ENCODE measurements around the gene CCDC88B.

The CCDC88B gene, protein sequence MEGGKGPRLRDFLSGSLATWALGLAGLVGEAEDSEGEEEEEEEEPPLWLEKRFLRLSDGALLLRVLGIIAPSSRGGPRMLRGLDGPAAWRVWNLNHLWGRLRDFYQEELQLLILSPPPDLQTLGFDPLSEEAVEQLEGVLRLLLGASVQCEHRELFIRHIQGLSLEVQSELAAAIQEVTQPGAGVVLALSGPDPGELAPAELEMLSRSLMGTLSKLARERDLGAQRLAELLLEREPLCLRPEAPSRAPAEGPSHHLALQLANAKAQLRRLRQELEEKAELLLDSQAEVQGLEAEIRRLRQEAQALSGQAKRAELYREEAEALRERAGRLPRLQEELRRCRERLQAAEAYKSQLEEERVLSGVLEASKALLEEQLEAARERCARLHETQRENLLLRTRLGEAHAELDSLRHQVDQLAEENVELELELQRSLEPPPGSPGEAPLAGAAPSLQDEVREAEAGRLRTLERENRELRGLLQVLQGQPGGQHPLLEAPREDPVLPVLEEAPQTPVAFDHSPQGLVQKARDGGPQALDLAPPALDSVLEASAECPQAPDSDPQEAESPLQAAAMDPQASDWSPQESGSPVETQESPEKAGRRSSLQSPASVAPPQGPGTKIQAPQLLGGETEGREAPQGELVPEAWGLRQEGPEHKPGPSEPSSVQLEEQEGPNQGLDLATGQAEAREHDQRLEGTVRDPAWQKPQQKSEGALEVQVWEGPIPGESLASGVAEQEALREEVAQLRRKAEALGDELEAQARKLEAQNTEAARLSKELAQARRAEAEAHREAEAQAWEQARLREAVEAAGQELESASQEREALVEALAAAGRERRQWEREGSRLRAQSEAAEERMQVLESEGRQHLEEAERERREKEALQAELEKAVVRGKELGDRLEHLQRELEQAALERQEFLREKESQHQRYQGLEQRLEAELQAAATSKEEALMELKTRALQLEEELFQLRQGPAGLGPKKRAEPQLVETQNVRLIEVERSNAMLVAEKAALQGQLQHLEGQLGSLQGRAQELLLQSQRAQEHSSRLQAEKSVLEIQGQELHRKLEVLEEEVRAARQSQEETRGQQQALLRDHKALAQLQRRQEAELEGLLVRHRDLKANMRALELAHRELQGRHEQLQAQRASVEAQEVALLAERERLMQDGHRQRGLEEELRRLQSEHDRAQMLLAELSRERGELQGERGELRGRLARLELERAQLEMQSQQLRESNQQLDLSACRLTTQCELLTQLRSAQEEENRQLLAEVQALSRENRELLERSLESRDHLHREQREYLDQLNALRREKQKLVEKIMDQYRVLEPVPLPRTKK (N-terminal part only)

DNA sequence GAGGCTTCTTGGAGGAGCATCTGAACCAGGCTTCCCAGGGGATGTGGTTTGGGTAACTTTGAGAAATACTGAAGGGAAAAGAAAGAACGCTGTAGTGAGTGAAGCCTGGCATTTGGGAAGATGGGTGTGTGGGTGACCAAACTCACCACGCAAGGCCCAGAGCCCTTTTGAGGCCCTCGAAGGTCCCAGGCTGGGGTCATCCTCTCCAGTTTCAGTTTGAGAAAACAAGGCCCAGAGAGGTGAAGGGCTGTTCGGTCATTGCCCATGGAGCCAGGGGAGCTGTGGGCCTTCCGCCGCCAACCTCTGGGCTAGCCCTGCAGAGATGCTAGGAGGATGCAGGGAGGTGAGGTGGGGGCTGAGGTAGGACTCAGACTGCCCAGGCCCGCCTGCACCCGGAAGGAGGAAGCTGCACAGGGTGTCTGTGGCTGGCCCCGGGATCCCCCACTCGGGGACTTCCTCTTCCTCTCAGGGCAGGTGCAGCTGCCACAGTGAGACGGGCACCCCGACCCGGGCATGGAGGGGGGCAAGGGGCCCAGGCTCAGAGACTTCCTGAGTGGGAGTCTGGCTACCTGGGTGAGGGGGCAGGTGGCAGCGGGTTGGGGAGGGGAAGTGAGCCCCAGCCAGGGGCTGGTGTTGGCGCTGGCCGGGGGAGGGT lies at the start of gene CCDC88B:
Gene CCDC88B, plus strand, starts transcription at position 451 of the 655 bp plus-strand sequence. Its CDS starts 63 bp downstream, at position 514.
- TF ChIP-seq, protein P1, sequence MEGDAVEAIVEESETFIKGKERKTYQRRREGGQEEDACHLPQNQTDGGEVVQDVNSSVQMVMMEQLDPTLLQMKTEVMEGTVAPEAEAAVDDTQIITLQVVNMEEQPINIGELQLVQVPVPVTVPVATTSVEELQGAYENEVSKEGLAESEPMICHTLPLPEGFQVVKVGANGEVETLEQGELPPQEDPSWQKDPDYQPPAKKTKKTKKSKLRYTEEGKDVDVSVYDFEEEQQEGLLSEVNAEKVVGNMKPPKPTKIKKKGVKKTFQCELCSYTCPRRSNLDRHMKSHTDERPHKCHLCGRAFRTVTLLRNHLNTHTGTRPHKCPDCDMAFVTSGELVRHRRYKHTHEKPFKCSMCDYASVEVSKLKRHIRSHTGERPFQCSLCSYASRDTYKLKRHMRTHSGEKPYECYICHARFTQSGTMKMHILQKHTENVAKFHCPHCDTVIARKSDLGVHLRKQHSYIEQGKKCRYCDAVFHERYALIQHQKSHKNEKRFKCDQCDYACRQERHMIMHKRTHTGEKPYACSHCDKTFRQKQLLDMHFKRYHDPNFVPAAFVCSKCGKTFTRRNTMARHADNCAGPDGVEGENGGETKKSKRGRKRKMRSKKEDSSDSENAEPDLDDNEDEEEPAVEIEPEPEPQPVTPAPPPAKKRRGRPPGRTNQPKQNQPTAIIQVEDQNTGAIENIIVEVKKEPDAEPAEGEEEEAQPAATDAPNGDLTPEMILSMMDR (IDR thresholded peaks at IDR 0.05), result no peak
- Histone ChIP-seq H3K4me3 (ENCODE audit: low read depth, low read length) (no peak within 1 kb of the TSS), H2AFZ (no peak within 1 kb of the TSS), H3K27me3 (ENCODE audit: control insufficient read depth, insufficient read depth, low read length) (no peaks in the 10 kb centered on the region), H3K9me3 (ENCODE audit: control insufficient read depth, low read length) (no peaks in the 10 kb centered on the region), H3K4me2 (ENCODE audit: low read length) (no peak within 1 kb of the TSS), H3K36me3 (ENCODE audit: control insufficient read depth, insufficient read depth, low read length) (no peaks in the 10 kb centered on the region), H3K79me2 (no peaks in the 10 kb centered on the region), H3K27ac (no peak within 1 kb of the TSS), H3K4me1 (no peaks in the 10 kb centered on the region), H3K9ac (no peak within 1 kb of the TSS)

DNA sequence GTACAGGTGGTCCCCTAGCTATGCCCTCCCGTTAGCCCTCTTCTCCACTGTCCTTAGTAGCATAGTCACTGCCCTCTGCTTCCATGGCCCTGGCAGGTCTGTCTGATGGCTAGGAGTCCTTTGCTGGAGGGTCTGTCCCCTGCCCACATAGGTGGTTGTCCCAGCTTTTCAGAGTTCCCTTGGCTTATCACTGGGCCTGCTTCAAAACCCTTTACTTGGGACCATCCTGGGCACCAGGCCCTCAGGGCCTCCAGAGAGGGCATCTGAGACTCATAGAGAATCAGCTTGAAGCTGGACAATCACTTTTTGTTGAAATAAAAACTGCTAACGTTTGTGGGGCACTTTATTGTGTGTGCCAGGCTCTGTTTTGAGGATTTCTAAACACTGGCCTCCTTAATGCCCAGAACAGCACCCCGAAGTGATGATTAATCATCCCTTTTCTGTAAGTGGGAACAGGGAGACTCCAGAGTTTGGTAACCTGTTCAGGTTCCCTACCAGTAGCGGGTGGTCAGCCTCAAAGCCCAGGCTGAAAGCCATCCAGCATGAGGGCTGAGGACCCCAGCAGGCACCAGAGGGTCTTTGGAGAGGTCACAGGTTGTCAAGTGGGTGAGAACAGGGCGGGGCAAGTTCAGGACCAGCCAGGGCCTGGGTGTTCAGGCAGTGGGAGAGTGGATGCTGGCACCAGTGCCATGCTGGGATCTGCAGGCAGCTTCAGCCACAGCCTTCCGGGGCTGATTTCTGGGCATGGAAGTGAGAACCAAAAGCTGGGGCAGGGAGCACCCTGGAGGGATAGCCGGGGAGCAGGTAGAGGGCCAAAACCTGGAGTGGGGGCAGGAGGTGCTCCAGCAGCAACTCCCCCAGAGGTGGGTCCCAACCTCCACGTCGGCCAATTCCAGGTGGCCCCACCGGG lies 49.4 kb upstream of the CCDC88B start:
- no peaks in the 10 kb centered on the region for H3K27me3 ChIP-seq (ENCODE audit: control insufficient read depth, insufficient read depth, low read length)
- H3K36me3 ChIP-seq (ENCODE audit: control insufficient read depth, insufficient read depth, low read length), result no peaks in the 10 kb centered on the region
- H3K4me3 ChIP-seq (ENCODE audit: low read depth, low read length), result no peak overlapping the region
- H3K4me2 ChIP-seq (ENCODE audit: low read length), result no peak overlapping the region
- no peaks in the 10 kb centered on the region for H3K9me3 ChIP-seq (ENCODE audit: control insufficient read depth, low read length)
- TF ChIP-seq, protein P1 (IDR thresholded peaks at IDR 0.05), result no peak
- no peaks in the 10 kb centered on the region for H3K79me2 ChIP-seq
- no peak overlapping the region for H3K27ac ChIP-seq
- peaks cover 2% of the 10 kb centered on the region for H3K4me1 ChIP-seq
- no peak overlapping the region for H3K9ac ChIP-seq
- H2AFZ ChIP-seq, result no peak overlapping the region

DNA sequence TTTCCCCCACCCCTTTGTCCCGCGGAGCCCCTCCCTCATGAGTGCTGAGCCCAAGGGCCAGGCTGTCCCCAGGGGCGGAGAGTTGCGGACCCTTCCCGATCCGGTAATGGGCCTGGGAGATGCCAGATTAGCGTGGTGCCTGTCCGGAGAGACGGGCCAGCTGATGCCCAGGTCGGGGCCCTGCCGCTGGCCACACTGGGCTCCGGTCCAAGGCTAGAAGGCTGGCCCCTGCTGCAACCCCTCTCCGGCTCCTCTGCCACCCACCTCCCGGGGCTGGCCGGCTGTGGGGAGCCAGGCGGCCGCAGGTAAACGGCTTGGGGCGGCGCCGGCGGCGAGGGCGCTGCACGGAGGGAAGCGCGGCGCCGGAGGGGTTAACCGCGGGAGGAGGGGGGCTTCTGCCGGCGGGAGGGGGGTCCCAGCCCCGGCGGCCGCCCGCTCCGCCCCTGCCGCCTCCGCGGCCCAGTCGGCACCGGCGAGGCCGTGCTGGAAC lies 48.7 kb upstream of the CCDC88B start, which contains the start of gene KCNK4:
Gene KCNK4, plus strand, starts transcription at position 41 of the 490 bp plus-strand sequence. CDS start 1,717 bp downstream, outside the sequence.
- no peak within 1 kb of the TSS for H3K9ac ChIP-seq
- no peak within 1 kb of the TSS for H3K4me2 ChIP-seq (ENCODE audit: low read length)
- TF ChIP-seq, protein P1 (IDR thresholded peaks at IDR 0.05), result no peak
- H3K9me3 ChIP-seq (ENCODE audit: control insufficient read depth, low read length), result no peaks in the 10 kb centered on the region
- no peak within 1 kb of the TSS for H2AFZ ChIP-seq
- no peaks in the 10 kb centered on the region for H3K79me2 ChIP-seq
- no peak within 1 kb of the TSS for H3K4me3 ChIP-seq (ENCODE audit: low read depth, low read length)
- H3K36me3 ChIP-seq (ENCODE audit: control insufficient read depth, insufficient read depth, low read length), result no peaks in the 10 kb centered on the region
- peaks cover 2% of the 10 kb centered on the region for H3K4me1 ChIP-seq
- no peak within 1 kb of the TSS for H3K27ac ChIP-seq
- no peaks in the 10 kb centered on the region for H3K27me3 ChIP-seq (ENCODE audit: control insufficient read depth, insufficient read depth, low read length)

Measured in parathyroid adenoma (tissue), 2 donors.